Amniotic epithelial cell (primary cell): ENCODE results near the gene GAPT.
"Not testable (repeated sequence)": the region's sequence is repeated elsewhere in the genome, so short reads cannot be mapped to it uniquely, and the experiment has no call there.

Source experiments
- DNase-seq: peaks from one replicate; pipeline ENCODE4 v3.0.0-alpha.2; 2010; ENCODE audit warnings: low read depth

The GAPT gene

GRCh38 chr5:58505502-58505901 is 14.3 kb downstream of the GAPT start:
- peak; percentile 37 for DNase-seq

- DNase-seq: no peak
These were observed 14.9 kb downstream of the GAPT start for GRCh38 chr5:58505971-58506640.

GRCh38 chr5:58507715-58508114 is 16.5 kb downstream of the GAPT start:
- no peak for DNase-seq

GRCh38 chr5:58517198-58517597 is 26.0 kb downstream of the GAPT start:
- DNase-seq: no peak

- DNase-seq: no peak
These were observed 32.7 kb downstream of the GAPT start for GRCh38 chr5:58523956-58524355.

DNA sequence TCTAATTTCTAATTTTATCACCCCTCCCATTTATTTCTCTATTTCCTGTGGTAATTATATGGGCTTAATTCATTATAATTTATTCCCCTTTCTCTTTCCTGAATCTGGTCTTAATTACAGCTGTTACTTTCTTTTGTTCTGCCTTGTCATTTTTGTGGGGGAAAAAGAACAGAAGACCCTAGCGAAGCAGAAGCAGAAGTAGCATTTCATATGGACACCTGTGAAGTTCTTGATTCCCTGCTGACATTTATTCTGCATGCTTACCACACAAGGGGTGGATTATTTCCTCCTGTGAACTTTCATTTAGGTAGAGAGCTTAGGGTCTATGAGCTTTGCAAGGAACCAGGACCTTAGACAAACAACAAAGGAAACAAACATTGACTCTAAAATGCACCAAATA is 33.3 kb downstream of the GAPT start:
- DNase-seq: no peak

- DNase-seq: no peak
These were observed 39.8 kb downstream of the GAPT start for GRCh38 chr5:58530942-58531490.

DNA sequence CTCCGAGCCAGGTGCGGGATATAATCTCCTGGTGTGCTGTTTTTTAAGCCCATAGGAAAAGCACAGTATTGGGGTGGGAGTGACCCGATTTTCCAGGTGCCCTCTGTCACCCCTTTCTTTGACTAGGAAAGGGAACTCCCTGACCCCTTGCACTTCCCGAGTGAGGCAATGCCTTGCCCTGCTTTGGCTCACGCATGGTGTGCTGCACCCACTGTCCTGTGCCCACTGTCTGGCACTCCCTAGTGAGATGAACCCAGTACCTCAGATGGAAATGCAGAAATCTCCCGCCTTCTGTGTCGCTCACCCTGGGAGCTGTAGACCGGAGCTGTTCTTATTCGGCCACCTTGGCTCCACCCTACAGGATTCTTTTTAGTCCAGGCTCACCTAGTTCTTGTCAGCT is 50.7 kb downstream of the GAPT start:
- not testable (repeated sequence) for DNase-seq

- no peak for DNase-seq
These were observed 51.5 kb downstream of the GAPT start for GRCh38 chr5:58542709-58543108.

DNA sequence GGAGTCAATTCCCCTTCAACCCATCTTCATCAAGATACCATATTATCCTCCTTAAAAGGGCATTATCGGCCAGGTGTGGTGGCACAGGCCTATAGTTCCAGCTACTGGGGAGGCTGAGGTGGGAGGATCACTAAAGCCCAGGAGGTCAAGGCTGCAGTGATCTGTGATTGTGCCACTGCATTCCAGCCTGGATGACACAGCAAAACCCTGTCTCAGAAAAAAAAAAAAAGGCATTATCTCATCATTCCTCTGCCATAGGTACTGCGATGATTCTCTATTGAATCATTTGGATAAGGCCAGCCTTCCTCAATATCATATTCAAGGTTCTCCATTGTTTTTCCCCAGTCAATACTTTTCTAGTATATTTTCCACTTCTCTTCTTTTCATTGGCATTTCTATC is 52.5 kb downstream of the GAPT start:
- no peak for DNase-seq

GRCh38 chr5:58544195-58544594 is 53.0 kb downstream of the GAPT start:
- no peak for DNase-seq

GRCh38 chr5:58544926-58545325 is 53.7 kb downstream of the GAPT start:
- no peak for DNase-seq

DNA sequence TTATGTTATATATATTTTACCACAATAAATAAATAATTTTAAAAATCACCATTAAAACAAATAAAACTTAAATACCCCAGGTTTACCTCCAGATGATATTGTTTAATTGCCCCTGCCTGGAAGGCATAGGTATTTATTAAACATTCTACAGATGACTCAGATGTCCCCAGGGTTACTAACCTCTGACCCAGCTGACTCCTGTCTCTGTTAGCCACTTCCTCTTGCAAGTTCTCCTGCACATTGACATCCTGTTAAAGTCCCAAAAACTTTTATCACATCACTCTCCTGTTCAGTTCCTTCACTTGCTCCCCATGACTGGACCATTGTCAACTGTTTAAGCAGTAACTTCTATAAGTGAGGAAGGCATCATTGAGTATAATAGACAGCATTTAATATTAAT is 54.7 kb downstream of the GAPT start:
- no peak for DNase-seq
